Neural progenitor cell (in vitro differentiated cells): ENCODE measurements around the gene BTBD18.

Experiments used
- CTCF ChIP-seq: fragments of 200-600 bp; sonication (generic); IDR thresholded peaks from 2 replicates; pipeline ENCODE4 v1.5.1; 2017; ENCODE audit warnings: antibody characterized with exemption, mild to moderate bottlenecking
- EZH2 ChIP-seq: fragments of 200-600 bp; sonication (generic); IDR thresholded peaks from 2 replicates; pipeline ENCODE4 v1.6.1; 2017; ENCODE audit warnings: antibody characterized with exemption, mild to moderate bottlenecking, moderate library complexity
- EZH2phosphoT487 ChIP-seq: fragments of 200-600 bp; sonication (generic); IDR thresholded peaks from 2 replicates; pipeline ENCODE4 v1.6.1; 2017; ENCODE audit warnings: antibody characterized with exemption

- TF ChIP-seq CTCF (no peak), EZH2phosphoT487 (no peak), EZH2 (no peak)
These were observed 40.0 kb downstream of the BTBD18 start, which contains the start of gene MED19 for GRCh38 chr11:57711414-57712255.
